Loucy (cell line): Measurements from ENCODE around the gene MYL7.

ENCODE experiments used
- H2AFZ ChIP-seq: fragments of 200-600 bp; sonication (generic); 2 replicates; pipeline ENCODE4 v1.6.0; 2016; ENCODE audit warnings: antibody characterized with exemption, mild to moderate bottlenecking, low read length, moderate library complexity
- H3F3A ChIP-seq: fragments of 200-600 bp; 2 replicates; pipeline ENCODE4 v1.6.0; 2016; ENCODE audit warnings: antibody characterized with exemption, low read depth, mild to moderate bottlenecking
- H3K27me3 ChIP-seq: fragments of 200-600 bp; sonication (generic); 2 replicates; pipeline ENCODE4 v1.6.1; 2014; ENCODE audit warnings: low read length, mild to moderate bottlenecking; ENCODE audit not compliant: insufficient read depth, poor library complexity, severe bottlenecking
- H3K36me3 ChIP-seq: fragments of 200-600 bp; sonication (generic); 2 replicates; pipeline ENCODE4 v1.6.1; 2016; ENCODE audit warnings: low read length; ENCODE audit not compliant: insufficient read depth
- H3K4me1 ChIP-seq: fragments of 200-600 bp; sonication (generic); 2 replicates; pipeline ENCODE4 v1.5.1; 2014; ENCODE audit warnings: low read length, mild to moderate bottlenecking; ENCODE audit not compliant: insufficient read depth, poor library complexity, severe bottlenecking
- H3K4me2 ChIP-seq: fragments of 200-600 bp; sonication (generic); 2 replicates; pipeline ENCODE4 v1.6.0; 2014; ENCODE audit warnings: antibody characterized with exemption, low read length, low read depth, mild to moderate bottlenecking; ENCODE audit not compliant: poor library complexity, severe bottlenecking
- H3K4me3 ChIP-seq: fragments of 200-600 bp; sonication (generic); 2 replicates; pipeline ENCODE4 v1.5.1; 2014; ENCODE audit warnings: low read length, mild to moderate bottlenecking, mixed read lengths; ENCODE audit not compliant: poor library complexity, severe bottlenecking
- H3K79me2 ChIP-seq: fragments of 200-600 bp; sonication (generic); 2 replicates; pipeline ENCODE4 v1.6.1; 2014; ENCODE audit warnings: low read length; ENCODE audit not compliant: insufficient read depth
- H3K9ac ChIP-seq: fragments of 200-600 bp; sonication (generic); 2 replicates; pipeline ENCODE4 v1.6.0; 2014; ENCODE audit warnings: mild to moderate bottlenecking, low read depth, low read length, moderate library complexity; ENCODE audit not compliant: poor library complexity, severe bottlenecking
- H3K9me2 ChIP-seq: fragments of 200-600 bp; sonication (generic); replicated peaks from 2 replicates; pipeline ENCODE4 v1.6.1; 2016; ENCODE audit warnings: low read depth, low read length, mixed read lengths
- H3K9me3 ChIP-seq: fragments of 200-600 bp; sonication (generic); 2 replicates; pipeline ENCODE4 v1.6.1; 2014; ENCODE audit warnings: mild to moderate bottlenecking, antibody characterized with exemption, low read length, low read depth; ENCODE audit not compliant: insufficient read depth
- H4K20me1 ChIP-seq: fragments of 200-600 bp; sonication (generic); 2 replicates; pipeline ENCODE4 v1.6.0; 2014; ENCODE audit warnings: antibody characterized with exemption, low read length, mild to moderate bottlenecking; ENCODE audit not compliant: insufficient read depth, poor library complexity, severe bottlenecking
- EZH2phosphoT487 ChIP-seq: fragments of 200-600 bp; IDR thresholded peaks from 2 replicates; pipeline ENCODE4 v1.6.1; 2018; ENCODE audit warnings: antibody characterized with exemption, mild to moderate bottlenecking, moderate library complexity, borderline replicate concordance
- TF ChIP-seq, protein P1 (sequence below): fragments of 200-600 bp; sonication (generic); conservative IDR thresholded peaks from 2 replicates; pipeline ENCODE4 v1.5.1; 2014; ENCODE audit warnings: mild to moderate bottlenecking, antibody characterized with exemption, low read length

The MYL7 gene

GRCh38 chr7:44150966-44151941 lies 10.1 kb upstream of the MYL7 start:
- H3K4me3 ChIP-seq, result no peak overlapping the region
- TF ChIP-seq, protein P1, sequence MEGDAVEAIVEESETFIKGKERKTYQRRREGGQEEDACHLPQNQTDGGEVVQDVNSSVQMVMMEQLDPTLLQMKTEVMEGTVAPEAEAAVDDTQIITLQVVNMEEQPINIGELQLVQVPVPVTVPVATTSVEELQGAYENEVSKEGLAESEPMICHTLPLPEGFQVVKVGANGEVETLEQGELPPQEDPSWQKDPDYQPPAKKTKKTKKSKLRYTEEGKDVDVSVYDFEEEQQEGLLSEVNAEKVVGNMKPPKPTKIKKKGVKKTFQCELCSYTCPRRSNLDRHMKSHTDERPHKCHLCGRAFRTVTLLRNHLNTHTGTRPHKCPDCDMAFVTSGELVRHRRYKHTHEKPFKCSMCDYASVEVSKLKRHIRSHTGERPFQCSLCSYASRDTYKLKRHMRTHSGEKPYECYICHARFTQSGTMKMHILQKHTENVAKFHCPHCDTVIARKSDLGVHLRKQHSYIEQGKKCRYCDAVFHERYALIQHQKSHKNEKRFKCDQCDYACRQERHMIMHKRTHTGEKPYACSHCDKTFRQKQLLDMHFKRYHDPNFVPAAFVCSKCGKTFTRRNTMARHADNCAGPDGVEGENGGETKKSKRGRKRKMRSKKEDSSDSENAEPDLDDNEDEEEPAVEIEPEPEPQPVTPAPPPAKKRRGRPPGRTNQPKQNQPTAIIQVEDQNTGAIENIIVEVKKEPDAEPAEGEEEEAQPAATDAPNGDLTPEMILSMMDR, result no peak
- no peak for TF ChIP-seq EZH2phosphoT487
- no peak overlapping the region for H3K9ac ChIP-seq
- no peaks in the 10 kb centered on the region for H3K9me3 ChIP-seq
- no peaks in the 10 kb centered on the region for H3F3A ChIP-seq
- no peak overlapping the region for H2AFZ ChIP-seq
- H3K4me2 ChIP-seq, result no peak overlapping the region
- no peaks in the 10 kb centered on the region for H3K27me3 ChIP-seq
- H3K79me2 ChIP-seq, result no peaks in the 10 kb centered on the region
- no peaks in the 10 kb centered on the region for H3K9me2 ChIP-seq
- H3K4me1 ChIP-seq, result no peaks in the 10 kb centered on the region
- H3K36me3 ChIP-seq, result no peaks in the 10 kb centered on the region
- H4K20me1 ChIP-seq, result no peaks in the 10 kb centered on the region

- H3K9me2 ChIP-seq, result no peaks in the 10 kb centered on the region
- no peaks in the 10 kb centered on the region for H3K36me3 ChIP-seq
- H3F3A ChIP-seq, result no peaks in the 10 kb centered on the region
- H3K79me2 ChIP-seq, result no peaks in the 10 kb centered on the region
- no peak overlapping the region for H3K4me3 ChIP-seq
- no peak for TF ChIP-seq EZH2phosphoT487
- TF ChIP-seq, protein P1, result no peak
- no peak overlapping the region for H3K4me2 ChIP-seq
- H3K27me3 ChIP-seq, result no peaks in the 10 kb centered on the region
- H2AFZ ChIP-seq, result no peak overlapping the region
- no peaks in the 10 kb centered on the region for H3K9me3 ChIP-seq
- no peaks in the 10 kb centered on the region for H3K4me1 ChIP-seq
- H4K20me1 ChIP-seq, result no peaks in the 10 kb centered on the region
- H3K9ac ChIP-seq, result no peak overlapping the region
These were observed 9.3 kb upstream of the MYL7 start for GRCh38 chr7:44150466-44150832.

- no peaks in the 10 kb centered on the region for H4K20me1 ChIP-seq
- no peaks in the 10 kb centered on the region for H3K9me3 ChIP-seq
- H3K4me2 ChIP-seq, result no peak overlapping the region
- H3K9me2 ChIP-seq, result no peaks in the 10 kb centered on the region
- no peaks in the 10 kb centered on the region for H3K36me3 ChIP-seq
- no peak overlapping the region for H2AFZ ChIP-seq
- H3K9ac ChIP-seq, result no peak overlapping the region
- no peaks in the 10 kb centered on the region for H3K79me2 ChIP-seq
- TF ChIP-seq, protein P1, result no peak
- TF ChIP-seq EZH2phosphoT487, result no peak
- no peaks in the 10 kb centered on the region for H3F3A ChIP-seq
- no peak overlapping the region for H3K4me3 ChIP-seq
- H3K27me3 ChIP-seq, result no peaks in the 10 kb centered on the region
- H3K4me1 ChIP-seq, result no peaks in the 10 kb centered on the region
These were observed 8.7 kb upstream of the MYL7 start for GRCh38 chr7:44149571-44150465.
